Measurements from ENCODE around the gene C17orf50.

Gene C17orf50

DNA sequence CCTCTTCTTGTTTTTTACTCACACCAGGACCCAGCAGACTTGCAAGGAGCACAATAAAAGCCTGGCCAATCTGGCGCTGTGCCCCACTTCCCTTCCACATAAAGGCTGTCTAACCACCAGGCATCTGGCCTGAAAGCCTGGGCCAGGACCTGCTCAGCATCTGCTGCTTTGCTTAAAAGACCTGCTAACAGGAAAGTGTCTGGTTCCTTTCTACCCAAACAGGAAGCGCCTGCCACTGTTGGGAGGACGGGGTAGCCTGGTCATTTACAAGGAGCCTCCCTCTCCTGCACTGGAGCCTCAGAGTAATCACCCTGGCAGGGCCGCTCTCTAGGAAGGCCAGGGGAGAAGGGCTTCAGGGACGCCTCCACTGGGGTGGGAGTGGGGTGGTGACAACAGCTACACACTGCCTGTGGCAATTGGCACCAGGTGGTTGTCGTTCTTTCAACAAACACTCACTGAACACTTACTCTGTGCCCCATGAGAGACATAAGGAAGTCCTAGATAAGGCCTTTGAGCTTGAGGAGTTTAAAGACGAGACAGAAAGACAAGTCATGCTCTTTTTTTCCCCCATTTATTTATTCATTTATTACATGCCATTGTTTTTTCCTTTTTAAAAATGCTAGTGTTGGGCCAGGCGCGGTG, 41.0 kb downstream of the C17orf50 start:
- no peak overlapping the region for H3K4me3 ChIP-seq (ENCODE audit: low read length)
- TF ChIP-seq, protein P1, sequence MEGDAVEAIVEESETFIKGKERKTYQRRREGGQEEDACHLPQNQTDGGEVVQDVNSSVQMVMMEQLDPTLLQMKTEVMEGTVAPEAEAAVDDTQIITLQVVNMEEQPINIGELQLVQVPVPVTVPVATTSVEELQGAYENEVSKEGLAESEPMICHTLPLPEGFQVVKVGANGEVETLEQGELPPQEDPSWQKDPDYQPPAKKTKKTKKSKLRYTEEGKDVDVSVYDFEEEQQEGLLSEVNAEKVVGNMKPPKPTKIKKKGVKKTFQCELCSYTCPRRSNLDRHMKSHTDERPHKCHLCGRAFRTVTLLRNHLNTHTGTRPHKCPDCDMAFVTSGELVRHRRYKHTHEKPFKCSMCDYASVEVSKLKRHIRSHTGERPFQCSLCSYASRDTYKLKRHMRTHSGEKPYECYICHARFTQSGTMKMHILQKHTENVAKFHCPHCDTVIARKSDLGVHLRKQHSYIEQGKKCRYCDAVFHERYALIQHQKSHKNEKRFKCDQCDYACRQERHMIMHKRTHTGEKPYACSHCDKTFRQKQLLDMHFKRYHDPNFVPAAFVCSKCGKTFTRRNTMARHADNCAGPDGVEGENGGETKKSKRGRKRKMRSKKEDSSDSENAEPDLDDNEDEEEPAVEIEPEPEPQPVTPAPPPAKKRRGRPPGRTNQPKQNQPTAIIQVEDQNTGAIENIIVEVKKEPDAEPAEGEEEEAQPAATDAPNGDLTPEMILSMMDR (conservative IDR thresholded peaks at IDR 0.05; ENCODE audit: low read depth, low read length): no peak
- no peak for DNase-seq (ENCODE audit: low read depth)

DNA sequence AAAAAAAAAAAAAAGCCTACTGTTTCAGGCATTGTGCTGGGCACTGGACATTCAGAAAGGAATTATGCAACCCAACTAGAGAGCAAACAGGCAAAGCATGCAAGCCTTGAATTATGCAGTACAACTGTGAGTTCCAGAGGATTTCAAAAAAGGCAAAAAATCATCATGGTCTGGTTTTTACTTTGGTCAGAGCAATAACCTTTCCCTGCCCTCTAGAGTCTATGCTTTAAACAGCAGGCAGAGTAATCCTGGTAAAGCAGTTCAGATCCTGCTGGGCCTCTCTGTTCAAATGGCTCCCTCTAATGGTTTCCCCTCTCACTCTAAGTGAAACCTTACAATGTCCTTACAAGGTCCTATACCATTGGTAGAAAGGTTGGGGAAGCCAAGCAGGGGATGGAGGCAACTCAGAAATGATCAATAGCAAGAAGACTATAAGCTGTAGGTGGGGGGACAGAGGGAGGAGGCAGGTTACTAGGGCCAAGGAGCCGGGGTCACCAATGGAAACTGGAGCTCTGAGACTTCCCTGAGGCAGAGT, 44.0 kb downstream of the C17orf50 start:
- H3K4me3 ChIP-seq (ENCODE audit: low read length): no peak overlapping the region
- TF ChIP-seq, protein P1 (conservative IDR thresholded peaks at IDR 0.05; ENCODE audit: low read depth, low read length): peak; percentile 98
- DNase-seq (ENCODE audit: low read depth): peak; percentile 76

DNA sequence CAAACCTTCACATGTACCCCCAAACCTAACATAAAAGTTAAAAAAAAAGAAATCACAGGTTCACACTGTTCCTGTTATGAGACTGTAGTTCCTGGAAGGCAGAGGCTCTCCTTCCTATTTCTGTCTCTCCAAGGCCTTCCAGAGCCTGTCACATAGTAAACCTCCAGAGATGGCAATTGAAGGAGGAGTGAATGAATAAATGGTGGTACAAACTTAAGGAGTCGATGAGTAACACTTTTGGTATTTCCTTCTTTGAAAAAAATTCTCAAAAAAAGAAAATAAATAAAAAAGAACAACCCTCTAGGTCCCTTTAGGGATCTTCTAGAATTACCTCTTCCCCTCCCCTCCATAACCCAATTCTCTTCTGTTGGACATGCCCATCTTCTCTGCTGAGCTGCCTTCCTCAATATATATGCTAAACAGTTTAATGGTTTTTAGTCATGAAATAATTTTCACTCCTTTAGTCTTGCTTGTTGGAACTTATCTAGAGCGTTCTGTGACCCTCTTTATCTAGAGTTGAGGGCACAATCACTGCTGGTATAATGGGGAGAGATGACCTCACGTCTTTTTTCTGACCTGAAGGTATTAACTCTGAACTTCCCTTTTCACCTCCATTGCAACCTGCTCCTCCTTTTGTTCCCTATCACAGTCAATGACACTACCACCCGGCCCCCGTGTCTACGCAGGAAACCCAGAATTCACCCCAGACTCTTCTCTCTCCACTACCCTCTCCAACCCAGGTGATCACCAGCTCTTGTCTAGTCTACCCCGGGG, 46.9 kb downstream of the C17orf50 start:
- TF ChIP-seq, protein P1 (conservative IDR thresholded peaks at IDR 0.05; ENCODE audit: low read depth, low read length): no peak
- no peak for DNase-seq (ENCODE audit: low read depth)
- H3K4me3 ChIP-seq (ENCODE audit: low read length): no peak overlapping the region

DNA sequence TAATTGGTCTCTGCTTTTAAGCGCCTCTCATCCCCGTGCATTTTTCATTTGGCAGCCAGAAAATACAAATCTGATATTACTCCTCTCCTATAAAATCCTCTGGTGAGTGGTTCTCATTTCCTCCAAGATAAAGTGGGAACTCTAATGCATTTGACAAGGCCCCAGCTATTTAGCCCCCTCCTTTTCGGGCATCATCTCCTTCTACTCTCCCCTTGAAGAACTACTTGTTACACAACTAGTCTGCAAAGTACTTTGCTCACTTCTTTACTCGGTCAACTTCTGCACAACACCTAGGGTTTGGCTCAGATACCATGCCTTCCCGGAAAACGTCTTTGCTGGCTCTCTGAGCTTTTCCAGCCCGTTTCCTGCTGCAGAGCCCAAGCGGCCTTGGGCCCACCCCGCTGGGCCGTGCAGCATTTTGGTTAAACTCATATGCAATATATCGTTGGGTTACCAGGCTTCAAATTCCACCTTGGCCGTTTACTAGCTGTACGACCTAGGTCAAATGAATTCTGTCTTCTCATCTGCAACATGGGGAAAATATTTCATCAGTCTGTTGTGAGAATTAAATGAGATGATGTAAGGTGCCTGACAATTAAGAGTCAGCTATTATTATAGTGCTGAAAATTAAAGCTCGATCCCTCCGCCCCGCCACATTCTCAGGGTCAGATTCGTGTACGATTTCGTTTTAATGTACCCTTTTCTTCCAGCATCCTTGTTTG, 47.7 kb downstream of the C17orf50 start:
- peak overlapping the region; percentile 70 for H3K4me3 ChIP-seq (ENCODE audit: low read length)
- TF ChIP-seq, protein P1 (conservative IDR thresholded peaks at IDR 0.05; ENCODE audit: low read depth, low read length): no peak
- no peak for DNase-seq (ENCODE audit: low read depth)

DNA sequence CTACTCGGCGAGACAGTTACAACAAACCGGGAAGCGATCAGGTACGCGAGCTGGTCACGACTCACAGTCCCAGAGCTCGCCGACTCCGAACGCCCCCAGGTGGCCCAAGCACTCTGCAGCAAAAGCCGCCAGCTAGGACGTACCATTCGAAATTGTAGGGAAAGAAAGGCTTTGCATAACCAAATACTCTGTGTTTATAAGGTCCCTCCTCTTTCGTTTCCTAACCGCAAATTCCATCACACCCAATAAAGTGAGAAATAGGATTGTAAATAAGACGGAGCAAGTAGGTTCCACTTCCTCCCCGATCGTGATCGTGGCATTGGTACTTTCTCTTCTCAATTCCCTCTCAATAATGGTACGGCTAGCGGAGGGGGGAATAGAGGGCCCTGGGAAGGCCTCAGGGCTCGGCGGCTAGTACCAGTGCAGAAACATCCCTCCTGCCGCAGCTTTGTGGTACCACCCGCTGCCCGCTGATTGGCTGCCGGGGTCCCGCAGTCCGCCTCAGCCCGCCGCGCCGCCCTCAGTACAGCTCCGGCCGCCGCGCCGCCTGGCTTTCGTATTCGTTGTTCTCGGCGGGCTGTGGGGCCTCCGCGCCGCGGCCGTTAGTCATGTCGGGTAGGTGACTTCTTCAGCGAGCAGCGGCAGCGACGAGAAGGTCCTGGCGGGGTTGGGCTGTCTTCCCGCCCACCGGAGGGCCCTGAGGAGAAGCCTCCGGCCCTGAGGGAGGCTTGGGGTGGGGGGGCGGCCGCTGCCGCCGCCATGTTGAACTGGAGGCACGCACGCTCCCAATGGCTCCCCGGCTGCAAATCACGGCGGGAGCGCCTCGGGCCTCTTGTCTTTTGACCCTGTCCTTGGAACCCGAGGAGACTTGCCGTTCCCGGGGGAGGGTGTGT, 48.5 kb downstream of the C17orf50 start, which contains the start of gene TAF15:
Gene TAF15 (plus strand): TSS at position 523 of the 893 bp plus-strand sequence. CDS start 86 bp downstream, at position 609.
- peak; percentile 97 for DNase-seq (ENCODE audit: low read depth)
- H3K4me3 ChIP-seq (ENCODE audit: low read length): peak within 1 kb of the TSS; percentile 70
- TF ChIP-seq, protein P1 (conservative IDR thresholded peaks at IDR 0.05; ENCODE audit: low read depth, low read length): peak; percentile 90

DNA sequence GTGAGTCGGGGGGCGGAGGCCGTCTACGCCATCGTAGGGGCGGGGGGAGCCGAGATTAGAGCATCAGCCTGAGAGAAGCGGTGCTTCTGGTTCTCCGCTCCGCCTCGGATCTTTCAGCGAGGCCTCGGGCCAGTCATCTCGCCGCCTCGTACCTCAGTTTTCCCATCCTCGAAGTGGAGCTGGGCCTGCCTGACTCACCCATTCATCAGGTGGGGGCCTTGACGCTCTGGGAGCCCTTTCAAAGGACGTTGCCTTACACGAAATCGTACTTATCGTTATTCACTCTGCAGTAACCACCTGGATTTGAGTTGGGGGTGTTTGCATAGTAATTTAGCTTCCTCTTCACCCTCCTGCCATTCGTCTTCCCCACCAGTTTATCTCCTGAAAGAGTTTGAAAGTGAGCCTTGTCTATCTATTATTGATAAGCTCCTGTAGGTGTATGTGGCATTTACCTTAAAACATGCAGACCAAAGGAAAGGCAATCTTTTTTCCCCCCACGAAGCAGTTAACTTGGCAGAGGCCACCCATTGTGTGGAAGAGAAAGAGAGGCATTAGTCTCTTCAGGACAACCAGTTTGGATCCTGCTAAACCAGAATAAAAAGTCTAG, 49.3 kb downstream of the C17orf50 start:
- TF ChIP-seq, protein P1 (conservative IDR thresholded peaks at IDR 0.05; ENCODE audit: low read depth, low read length): no peak
- H3K4me3 ChIP-seq (ENCODE audit: low read length): peak overlapping the region; percentile 70

More for the DNA sequence above, 49.3 kb downstream of the C17orf50 start:
- DNase-seq (ENCODE audit: low read depth): no peak
